GM12865 (cell line): ENCODE results near the gene AGBL4.

Experiments
- DNase-seq: peaks from one replicate; pipeline ENCODE4 v3.0.0; 2010; ENCODE audit warnings: low read depth
- H3K4me3 ChIP-seq: 2 replicates; pipeline ENCODE4 v1.5.1; 2011; ENCODE audit warnings: mild to moderate bottlenecking, low read depth, low read length, control low read depth
- TF ChIP-seq, protein P1 (sequence below): IDR thresholded peaks from 2 replicates; pipeline ENCODE4 v1.5.1; 2011; ENCODE audit warnings: low read length, control low read depth, low read depth, inconsistent platforms; ENCODE audit not compliant: insufficient read depth; ENCODE audit errors: missing control alignments

The AGBL4 gene

DNA sequence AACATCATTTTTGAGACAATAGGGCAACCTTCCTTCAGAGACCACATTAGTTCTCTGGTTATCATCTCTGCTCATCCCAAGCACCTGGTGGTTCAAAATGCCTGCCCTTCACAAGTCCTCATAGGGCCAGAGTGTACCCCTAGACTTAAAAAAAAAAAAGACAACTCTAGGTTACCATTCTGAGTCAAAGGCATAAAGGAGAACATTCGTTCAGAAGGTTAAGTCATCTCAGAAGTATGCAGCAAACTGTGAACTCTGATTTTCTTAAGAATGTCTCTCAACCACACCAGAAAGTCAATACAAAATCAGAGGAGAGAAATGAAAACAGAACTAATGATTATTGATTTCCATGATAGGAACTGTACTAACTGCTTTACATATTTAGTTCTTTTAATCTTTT is 1237.9 kb downstream of the AGBL4 start:
- DNase-seq: peak; percentile 37
- TF ChIP-seq, protein P1, sequence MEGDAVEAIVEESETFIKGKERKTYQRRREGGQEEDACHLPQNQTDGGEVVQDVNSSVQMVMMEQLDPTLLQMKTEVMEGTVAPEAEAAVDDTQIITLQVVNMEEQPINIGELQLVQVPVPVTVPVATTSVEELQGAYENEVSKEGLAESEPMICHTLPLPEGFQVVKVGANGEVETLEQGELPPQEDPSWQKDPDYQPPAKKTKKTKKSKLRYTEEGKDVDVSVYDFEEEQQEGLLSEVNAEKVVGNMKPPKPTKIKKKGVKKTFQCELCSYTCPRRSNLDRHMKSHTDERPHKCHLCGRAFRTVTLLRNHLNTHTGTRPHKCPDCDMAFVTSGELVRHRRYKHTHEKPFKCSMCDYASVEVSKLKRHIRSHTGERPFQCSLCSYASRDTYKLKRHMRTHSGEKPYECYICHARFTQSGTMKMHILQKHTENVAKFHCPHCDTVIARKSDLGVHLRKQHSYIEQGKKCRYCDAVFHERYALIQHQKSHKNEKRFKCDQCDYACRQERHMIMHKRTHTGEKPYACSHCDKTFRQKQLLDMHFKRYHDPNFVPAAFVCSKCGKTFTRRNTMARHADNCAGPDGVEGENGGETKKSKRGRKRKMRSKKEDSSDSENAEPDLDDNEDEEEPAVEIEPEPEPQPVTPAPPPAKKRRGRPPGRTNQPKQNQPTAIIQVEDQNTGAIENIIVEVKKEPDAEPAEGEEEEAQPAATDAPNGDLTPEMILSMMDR: no peak
- no peak overlapping the region for H3K4me3 ChIP-seq

DNA sequence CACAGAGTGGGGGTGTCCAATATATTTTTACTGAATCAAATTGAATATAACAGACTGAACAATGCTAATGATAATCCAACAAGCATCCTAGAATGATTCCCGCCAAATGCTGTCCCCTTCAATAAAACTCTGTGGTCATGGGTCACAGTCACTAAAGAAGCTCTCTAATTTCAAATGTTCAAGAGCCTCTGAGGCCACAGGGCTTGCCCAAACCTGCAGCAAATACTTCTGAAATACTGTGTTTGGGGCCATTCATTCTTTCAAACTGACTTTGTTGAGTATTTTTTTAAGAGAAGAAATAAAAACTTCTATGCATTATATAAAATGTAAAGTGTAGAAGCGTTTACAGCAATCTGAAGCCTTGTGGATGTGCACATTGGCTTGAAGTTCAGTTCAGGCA is 1239.5 kb downstream of the AGBL4 start:
- no peak for DNase-seq
- no peak overlapping the region for H3K4me3 ChIP-seq
- TF ChIP-seq, protein P1: no peak

DNA sequence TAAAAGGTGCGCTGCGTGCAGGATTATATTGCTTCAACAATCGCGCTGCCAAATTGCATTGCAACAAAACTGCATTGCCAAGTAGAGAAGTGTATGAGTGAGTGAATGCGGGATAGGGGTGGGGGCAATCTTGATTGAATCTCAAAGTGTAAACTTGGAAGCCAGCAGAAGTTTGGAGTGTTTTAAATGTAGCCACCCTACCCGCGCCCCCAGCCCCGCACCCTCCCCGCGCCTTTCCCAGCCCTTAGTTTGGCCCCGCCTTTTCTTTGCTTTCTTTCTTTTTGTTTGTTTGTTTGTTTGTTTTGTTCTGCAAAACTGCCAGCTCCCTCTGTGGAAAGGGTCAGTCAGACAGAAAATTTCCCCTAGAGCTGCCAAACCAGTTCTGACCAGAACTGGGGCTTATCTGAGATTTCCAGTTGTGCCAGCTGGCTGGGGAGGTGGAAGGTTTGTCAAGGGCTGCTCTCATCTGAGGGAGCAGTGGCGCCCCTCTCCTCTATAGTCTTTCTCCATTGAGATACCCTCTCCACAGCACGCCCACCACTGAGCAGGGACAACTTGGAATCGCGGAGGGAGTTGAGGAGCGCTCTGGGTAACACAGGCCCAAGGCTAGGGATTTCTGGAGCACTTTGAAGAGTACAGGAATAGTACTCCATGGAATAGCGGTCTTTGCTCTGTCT is 1246.4 kb downstream of the AGBL4 start:
- DNase-seq: no peak

DNA sequence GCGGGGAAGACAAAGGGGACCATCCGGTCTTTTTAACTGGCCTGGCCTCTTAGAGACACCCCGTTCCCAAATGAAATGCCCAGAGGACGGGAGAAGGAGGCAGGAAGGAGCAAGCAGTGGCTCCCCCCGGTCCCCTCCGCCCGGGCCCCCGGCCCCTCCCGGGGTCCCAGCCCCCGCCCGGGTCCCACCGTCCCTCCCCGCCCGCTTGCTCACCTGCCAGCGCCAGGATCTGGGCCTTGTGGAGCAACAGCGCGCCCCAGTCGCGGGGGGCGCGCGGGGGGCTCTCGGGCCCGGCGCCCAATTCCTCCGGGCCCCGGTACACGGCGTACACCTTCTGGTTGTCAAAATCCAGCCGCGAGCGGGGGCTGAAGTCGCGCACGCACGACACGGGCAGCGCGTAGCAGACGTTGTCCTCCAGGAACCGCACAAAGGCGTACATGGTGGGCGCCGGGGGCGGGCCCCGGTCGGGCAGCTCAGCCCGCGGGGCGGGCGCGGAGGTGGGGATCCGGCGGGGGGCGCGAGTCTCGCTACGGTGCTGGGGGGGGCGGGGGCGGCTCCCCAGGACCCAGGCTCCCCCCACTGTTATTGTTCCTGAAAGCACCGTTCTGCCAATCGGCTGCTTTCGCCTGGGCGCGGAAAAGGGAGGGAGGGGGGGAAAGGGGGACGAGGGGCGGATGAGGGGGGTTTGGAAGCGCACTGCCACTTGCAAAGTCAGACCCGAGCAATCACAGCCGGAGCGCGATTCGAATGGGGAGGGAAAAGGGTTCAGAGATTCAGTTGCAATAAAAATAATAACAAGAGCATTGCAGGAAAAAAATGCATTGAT is 1247.1 kb downstream of the AGBL4 start, which contains the start of gene BEND5:
Gene BEND5 (minus strand): TSS at position 499 of the 826 bp plus-strand sequence. CDS start 60 bp downstream, at position 439.
- peak within 1 kb of the TSS; percentile 35 for H3K4me3 ChIP-seq
- TF ChIP-seq, protein P1: no peak
- no peak for DNase-seq

More for the DNA sequence above, 1246.4 kb downstream of the AGBL4 start:
- TF ChIP-seq, protein P1: no peak
- H3K4me3 ChIP-seq: peak overlapping the region; percentile 35

DNA sequence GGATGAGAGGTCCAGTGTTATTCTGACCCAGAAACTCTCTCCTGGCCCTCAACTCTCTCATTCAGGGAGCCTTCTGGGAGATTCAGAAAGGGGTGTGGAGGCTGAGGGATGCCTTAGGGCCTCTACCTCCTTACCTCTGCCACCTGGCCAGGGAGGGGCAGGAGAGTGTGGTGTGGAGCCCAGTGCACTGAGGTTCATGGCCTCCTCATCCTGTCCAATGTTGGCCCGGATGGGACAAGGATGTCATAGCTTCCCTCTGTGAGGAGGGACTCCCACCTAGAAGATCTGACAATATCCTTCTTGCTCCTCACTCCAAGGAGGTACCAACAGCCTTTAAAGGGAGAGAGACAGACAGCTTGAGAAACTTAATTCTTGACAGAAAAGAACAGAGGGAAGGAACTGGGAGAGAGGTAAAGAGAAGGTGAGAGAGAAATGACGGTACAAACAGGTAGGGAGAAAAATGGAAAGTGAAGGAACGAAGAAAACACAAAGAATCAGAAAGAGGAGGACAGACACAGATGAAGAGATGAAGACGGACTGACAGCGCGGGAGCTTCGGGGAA is 1247.8 kb downstream of the AGBL4 start:
- TF ChIP-seq, protein P1: no peak
- peak overlapping the region; percentile 29; the same call in 1 of the 2 replicates for H3K4me3 ChIP-seq
- DNase-seq: no peak

DNA sequence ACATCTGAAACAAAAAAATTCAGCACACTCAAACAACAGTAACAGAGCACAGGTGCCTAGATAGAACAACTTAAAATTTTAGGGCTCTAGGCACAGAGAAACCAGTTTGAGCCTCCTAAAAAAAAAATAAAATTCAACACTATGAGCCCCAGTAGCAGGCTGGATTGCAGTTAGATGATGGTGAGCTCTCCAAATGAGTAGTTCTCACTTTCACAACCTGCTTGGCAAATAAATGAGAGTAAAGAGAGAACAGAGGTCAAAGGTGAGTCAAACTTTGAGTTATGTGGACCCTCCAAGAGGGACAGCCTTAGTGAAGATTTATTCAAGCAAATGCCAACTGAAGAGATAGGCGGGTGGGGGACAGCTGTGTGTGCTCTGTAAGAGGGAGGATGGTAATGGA is 1250.6 kb downstream of the AGBL4 start:
- TF ChIP-seq, protein P1: no peak
- DNase-seq: peak; percentile 30
- H3K4me3 ChIP-seq: no peak overlapping the region
